Retinal pigment epithelial cell (primary cell): ENCODE data around the gene IGFBP4.

ENCODE experiments used
- DNase-seq: peaks from one replicate; pipeline ENCODE4 v3.0.0-alpha.2; 2010; ENCODE audit warnings: low read depth
- H3K4me3 ChIP-seq: 2 replicates; pipeline ENCODE4 v1.5.1; 2011; ENCODE audit warnings: mild to moderate bottlenecking, low read length, control low read depth, moderate library complexity
- CTCF ChIP-seq: conservative IDR thresholded peaks from 2 replicates; pipeline ENCODE4 v1.5.1; 2011; ENCODE audit warnings: low read depth, low read length, control low read depth, inconsistent platforms

The IGFBP4 gene

GRCh38 chr17:40468560-40468959 lies 25.3 kb downstream of the IGFBP4 start:
- no peak for TF ChIP-seq CTCF
- DNase-seq: no peak
- no peak overlapping the region for H3K4me3 ChIP-seq

GRCh38 chr17:40469805-40470675 lies 26.8 kb downstream of the IGFBP4 start:
- DNase-seq: no peak
- TF ChIP-seq CTCF: no peak
- H3K4me3 ChIP-seq: no peak overlapping the region

GRCh38 chr17:40470932-40471828 lies 27.9 kb downstream of the IGFBP4 start:
- no peak for DNase-seq
- TF ChIP-seq CTCF: no peak
- no peak overlapping the region for H3K4me3 ChIP-seq

- H3K4me3 ChIP-seq: no peak overlapping the region
- no peak for TF ChIP-seq CTCF
- no peak for DNase-seq
Observed at GRCh38 chr17:40471846-40472732, 28.8 kb downstream of the IGFBP4 start.

GRCh38 chr17:40472733-40473452 lies 29.6 kb downstream of the IGFBP4 start:
- TF ChIP-seq CTCF: no peak
- H3K4me3 ChIP-seq: no peak overlapping the region
- DNase-seq: no peak

- no peak overlapping the region for H3K4me3 ChIP-seq
- DNase-seq: no peak
- TF ChIP-seq CTCF: no peak
Observed at GRCh38 chr17:40473573-40474365, 30.5 kb downstream of the IGFBP4 start.
